Activated T-helper 9 cell treated with anti-CD3 and anti-CD28 coated beads, Interleukin-2, amount 50 U/mL, for 16 hours (primary cell): ENCODE data around the gene PEX5L.
"Not testable (repeated sequence)": the region's sequence is repeated elsewhere in the genome, so short reads cannot be mapped to it uniquely, and the experiment has no call there.

Experiments used
- DNase-seq: peaks from one replicate; pipeline ENCODE4 v3.0.0-alpha.2; 2020; ENCODE audit warnings: low read depth

The PEX5L gene

GRCh38 chr3:180036671-180037455, at the start of gene PEX5L:
TSS of gene PEX5L (minus strand) at chr3:180036937. CDS start at chr3:180036599, 338 bp downstream.
- DNase-seq = no peak

- DNase-seq = no peak
These were observed 48.5 kb upstream of the PEX5L start for GRCh38 chr3:180085122-180085710.

- no peak for DNase-seq
These were observed 46.0 kb upstream of the PEX5L start for GRCh38 chr3:180082699-180083098.

- DNase-seq = no peak
These were observed 41.9 kb upstream of the PEX5L start for GRCh38 chr3:180078592-180078991.

- no peak for DNase-seq
These were observed 36.8 kb upstream of the PEX5L start for GRCh38 chr3:180073561-180073960.

- no peak for DNase-seq
These were observed 36.0 kb upstream of the PEX5L start for GRCh38 chr3:180072786-180073185.

- DNase-seq = no peak
These were observed 34.2 kb upstream of the PEX5L start for GRCh38 chr3:180070925-180071324.

- no peak for DNase-seq
These were observed 31.3 kb upstream of the PEX5L start for GRCh38 chr3:180068023-180068422.

- DNase-seq = no peak
These were observed 29.9 kb upstream of the PEX5L start for GRCh38 chr3:180066598-180066997.

- DNase-seq = no peak
These were observed 27.0 kb upstream of the PEX5L start for GRCh38 chr3:180063783-180064182.

GRCh38 chr3:180062771-180063170, 26.0 kb upstream of the PEX5L start:
- no peak for DNase-seq

GRCh38 chr3:180059356-180059755, 22.6 kb upstream of the PEX5L start:
- no peak for DNase-seq

- DNase-seq = no peak
These were observed 21.5 kb upstream of the PEX5L start for GRCh38 chr3:180058238-180058637.

- not testable (repeated sequence) for DNase-seq
These were observed 18.9 kb upstream of the PEX5L start for GRCh38 chr3:180055656-180056055.

GRCh38 chr3:180049391-180049790, 12.7 kb upstream of the PEX5L start:
- no peak for DNase-seq

GRCh38 chr3:180048840-180049239, 12.1 kb upstream of the PEX5L start:
- no peak for DNase-seq

- no peak for DNase-seq
These were observed 11.4 kb upstream of the PEX5L start for GRCh38 chr3:180048103-180048502.

- DNase-seq = no peak
These were observed 4.2 kb upstream of the PEX5L start for GRCh38 chr3:180040966-180041365.

GRCh38 chr3:180036092-180036670, 556 bp downstream of the PEX5L start:
- DNase-seq = no peak

GRCh38 chr3:180026997-180027396, 9.7 kb downstream of the PEX5L start:
- DNase-seq = no peak

- DNase-seq = no peak
These were observed 18.2 kb downstream of the PEX5L start for GRCh38 chr3:180018543-180018942.

- DNase-seq = no peak
These were observed 18.9 kb downstream of the PEX5L start for GRCh38 chr3:180017846-180018245.

GRCh38 chr3:180011927-180012326, 24.8 kb downstream of the PEX5L start:
- DNase-seq = no peak
